ENCODE measurements around the gene LUZP2.
"Not testable (repeated sequence)": the region's sequence is repeated elsewhere in the genome, so short reads cannot be mapped to it uniquely, and the experiment has no call there.

LUZP2 gene

DNA sequence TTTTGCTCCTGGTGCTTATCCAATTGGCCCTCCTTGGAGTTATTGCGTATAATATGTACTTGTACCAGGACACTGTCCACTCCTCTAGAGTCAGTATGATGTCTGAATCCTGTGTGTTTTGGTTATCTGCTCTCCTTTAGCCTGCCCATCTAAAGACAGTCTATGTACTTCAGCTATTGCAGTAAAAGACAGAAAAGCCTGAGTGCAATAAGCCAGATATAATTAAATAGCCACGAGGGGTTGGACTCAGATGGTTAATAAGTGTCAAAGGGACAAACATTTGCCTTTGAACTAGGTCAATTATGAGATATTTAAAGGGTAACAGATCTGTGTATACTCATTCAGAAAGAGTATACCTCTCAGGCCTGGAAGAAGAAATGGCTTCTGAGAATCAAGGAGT lies 406.7 kb downstream of the LUZP2 start:
- Histone ChIP-seq H3K4me3 (ENCODE audit: low read length) (no peak overlapping the region), H3K9me3 (ENCODE audit: insufficient read depth, low read depth, low read length) (no peaks in the 10 kb centered on the region), H3K9ac (ENCODE audit: low read depth, low read length) (no peak overlapping the region), H3K4me1 (ENCODE audit: insufficient read depth, low read length) (0 out of 2 replicates have a peak, but pooled peaks cover 5% of the 10 kb centered on the region), H3K36me3 (ENCODE audit: insufficient read depth, low read length) (no peaks in the 10 kb centered on the region), H3K27me3 (ENCODE audit: insufficient read depth, low read length) (no peaks in the 10 kb centered on the region), H3K27ac (ENCODE audit: low read depth, low read length) (no peak overlapping the region)
- 99% methylated on average over 2 of the region's 2 CpGs for WGBS

DNA sequence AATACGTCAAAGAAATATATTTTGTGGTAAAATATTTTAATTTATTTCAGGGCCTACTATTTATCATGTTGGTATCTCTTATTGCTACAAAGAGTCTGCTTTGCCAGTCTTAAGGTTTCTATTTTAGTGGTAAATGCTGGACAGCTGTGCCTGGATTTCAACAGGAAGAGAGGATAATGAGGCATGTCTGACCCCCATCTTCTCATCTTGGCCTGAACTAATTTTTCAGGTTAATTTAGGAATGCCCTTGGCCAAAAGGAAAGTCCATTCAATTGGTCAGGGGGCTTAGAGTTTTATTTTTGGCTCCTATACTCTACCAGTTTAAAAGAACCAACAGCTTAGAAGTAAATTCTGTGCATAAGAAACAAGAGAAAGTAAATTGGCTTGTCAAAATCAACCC lies 428.2 kb downstream of the LUZP2 start:
- no peaks in the 10 kb centered on the region for H3K9me3 ChIP-seq (ENCODE audit: insufficient read depth, low read depth, low read length)
- H3K27ac ChIP-seq (ENCODE audit: low read depth, low read length): no peak overlapping the region
- H3K36me3 ChIP-seq (ENCODE audit: insufficient read depth, low read length): no peaks in the 10 kb centered on the region
- H3K4me1 ChIP-seq (ENCODE audit: insufficient read depth, low read length): no peaks in the 10 kb centered on the region
- H3K27me3 ChIP-seq (ENCODE audit: insufficient read depth, low read length): no peaks in the 10 kb centered on the region
- no CpG with 5 or more reads among the region's 1 CpG for WGBS
- H3K4me3 ChIP-seq (ENCODE audit: low read length): no peak overlapping the region
- no peak overlapping the region for H3K9ac ChIP-seq (ENCODE audit: low read depth, low read length)

DNA sequence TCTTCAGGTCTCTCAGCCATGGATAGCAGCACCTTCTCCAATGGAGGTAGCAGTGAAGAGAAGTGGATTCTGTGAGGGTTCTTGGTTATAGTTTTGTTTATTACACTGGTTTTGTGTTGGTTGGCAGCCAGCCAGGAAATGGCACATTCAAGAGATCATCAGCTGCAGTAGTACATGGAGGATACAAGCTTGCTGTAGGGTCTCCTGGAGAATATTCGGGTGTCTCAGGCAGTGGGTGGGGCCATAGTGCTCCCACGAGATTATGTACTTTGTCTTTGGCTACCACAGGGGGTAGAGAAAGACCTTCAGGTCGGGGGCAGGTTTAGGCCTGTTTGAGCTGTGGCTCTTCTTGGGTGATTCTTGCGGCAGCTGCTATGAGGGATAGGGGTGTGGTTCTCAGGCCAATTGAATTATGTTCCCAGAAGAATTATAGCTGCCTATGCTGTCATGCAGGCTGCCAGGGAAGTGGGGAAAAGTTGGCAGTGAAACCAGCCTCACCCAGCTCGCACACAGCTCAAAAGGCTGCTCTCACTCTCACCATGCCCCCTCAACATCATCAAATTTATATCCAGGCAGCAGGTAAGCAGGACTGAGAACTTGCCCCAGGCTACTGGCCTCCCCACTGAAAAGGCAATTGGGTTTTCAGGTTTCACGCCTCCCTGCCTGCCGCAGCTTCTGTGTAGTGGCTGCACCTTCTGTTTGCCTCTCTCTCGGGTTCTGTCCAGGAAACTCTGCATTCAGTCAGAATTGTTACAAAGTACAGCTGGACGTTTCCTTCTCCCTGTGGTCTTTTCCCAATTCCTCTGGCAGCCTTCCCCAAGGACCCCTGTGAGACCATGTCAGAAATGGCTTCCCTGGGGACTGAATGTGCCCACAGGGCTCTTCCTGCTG lies 435.5 kb downstream of the LUZP2 start:
- no peaks in the 10 kb centered on the region for H3K27me3 ChIP-seq (ENCODE audit: insufficient read depth, low read length)
- WGBS: 82% methylated on average over 9 of the region's 9 CpGs
- peaks cover 8% of the 10 kb centered on the region; the same call in 1 of the 2 replicates for H3K4me1 ChIP-seq (ENCODE audit: insufficient read depth, low read length)
- H3K27ac ChIP-seq (ENCODE audit: low read depth, low read length): no peak overlapping the region
- no peaks in the 10 kb centered on the region for H3K9me3 ChIP-seq (ENCODE audit: insufficient read depth, low read depth, low read length)
- H3K36me3 ChIP-seq (ENCODE audit: insufficient read depth, low read length): no peaks in the 10 kb centered on the region
- H3K9ac ChIP-seq (ENCODE audit: low read depth, low read length): no peak overlapping the region
- H3K4me3 ChIP-seq (ENCODE audit: low read length): no peak overlapping the region

DNA sequence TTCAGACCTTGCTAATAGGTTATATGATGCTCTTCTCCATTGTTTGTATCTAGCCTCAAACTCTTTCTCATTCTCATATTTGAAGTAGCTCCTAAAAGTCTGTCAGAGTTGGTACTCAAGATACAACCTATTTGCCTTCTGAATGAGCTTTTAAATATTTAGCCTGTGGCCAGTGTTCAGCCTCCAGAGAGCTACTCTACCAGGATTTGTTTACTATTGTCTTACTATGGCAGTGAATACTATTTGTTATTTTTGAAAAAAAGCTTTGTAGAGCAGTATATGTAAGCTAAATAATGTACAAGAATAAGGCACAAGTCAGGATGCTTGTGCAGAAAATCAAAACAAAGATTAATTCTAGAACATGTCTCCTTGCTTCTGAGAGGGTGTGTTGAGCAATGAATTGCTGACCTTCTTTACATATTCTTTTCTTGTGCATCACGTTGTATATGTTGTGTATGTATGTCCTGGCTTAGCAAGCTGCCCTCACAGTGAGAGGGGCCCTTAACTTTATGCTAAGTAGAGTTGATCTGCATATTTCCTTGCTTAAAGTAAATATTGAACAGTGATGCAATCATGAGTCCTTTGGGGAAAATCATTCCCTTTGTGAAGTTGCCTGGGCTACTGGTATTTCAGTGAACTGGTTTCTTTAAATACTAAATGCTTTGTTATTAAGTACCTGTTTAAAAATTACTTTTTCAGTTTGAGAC lies 438.0 kb downstream of the LUZP2 start:
- no peak overlapping the region for H3K9ac ChIP-seq (ENCODE audit: low read depth, low read length)
- H3K36me3 ChIP-seq (ENCODE audit: insufficient read depth, low read length): no peaks in the 10 kb centered on the region
- H3K27ac ChIP-seq (ENCODE audit: low read depth, low read length): no peak overlapping the region
- peaks cover 8% of the 10 kb centered on the region; the same call in 1 of the 2 replicates for H3K4me1 ChIP-seq (ENCODE audit: insufficient read depth, low read length)
- no peak overlapping the region for H3K4me3 ChIP-seq (ENCODE audit: low read length)
- no peaks in the 10 kb centered on the region for H3K9me3 ChIP-seq (ENCODE audit: insufficient read depth, low read depth, low read length)
- no peaks in the 10 kb centered on the region for H3K27me3 ChIP-seq (ENCODE audit: insufficient read depth, low read length)
- 80% methylated on average over 1 of the region's 1 CpG for WGBS

DNA sequence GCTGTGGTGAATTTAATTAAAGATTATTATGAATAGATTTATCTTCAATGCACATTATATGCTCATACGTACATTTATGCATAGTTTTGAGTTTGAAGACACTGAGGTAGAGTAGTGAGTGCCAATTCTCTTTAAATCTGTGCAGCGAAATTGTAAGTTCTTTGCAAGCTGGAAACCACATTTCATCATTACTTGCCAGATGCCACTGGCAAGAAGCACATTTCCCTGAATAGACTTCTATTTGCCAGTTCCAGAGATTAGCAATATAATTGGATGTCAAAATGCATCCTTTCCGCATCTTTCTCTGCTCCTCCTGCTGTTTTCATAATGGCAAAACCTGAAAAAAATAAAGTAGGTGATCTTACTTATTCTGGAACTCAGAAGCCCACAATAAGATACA lies 448.0 kb downstream of the LUZP2 start:
- Histone ChIP-seq H3K9me3 (ENCODE audit: insufficient read depth, low read depth, low read length) (no peaks in the 10 kb centered on the region), H3K9ac (ENCODE audit: low read depth, low read length) (no peak overlapping the region), H3K36me3 (ENCODE audit: insufficient read depth, low read length) (no peaks in the 10 kb centered on the region), H3K4me3 (ENCODE audit: low read length) (no peak overlapping the region), H3K27me3 (ENCODE audit: insufficient read depth, low read length) (no peaks in the 10 kb centered on the region), H3K27ac (ENCODE audit: low read depth, low read length) (no peak overlapping the region), H3K4me1 (ENCODE audit: insufficient read depth, low read length) (no peaks in the 10 kb centered on the region)
- WGBS: 92% methylated on average over 2 of the region's 3 CpGs

DNA sequence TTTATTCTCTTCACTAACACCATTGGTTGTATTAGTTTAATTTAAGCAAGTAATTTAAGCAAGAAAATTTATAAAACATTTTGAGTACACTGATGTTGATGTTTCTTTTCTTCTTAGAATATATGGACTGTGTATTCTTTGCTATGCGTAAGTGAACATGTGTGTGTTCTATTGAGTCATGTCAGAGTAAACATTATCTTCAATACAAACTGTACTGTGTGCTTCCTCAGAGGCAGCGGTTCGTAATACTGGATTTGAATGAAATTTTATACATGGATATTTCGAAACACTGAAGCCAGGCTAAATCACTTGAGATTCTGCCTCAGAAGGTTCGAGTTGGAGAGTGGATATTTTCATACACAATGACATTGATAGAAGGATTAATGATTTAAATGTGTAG lies 452.6 kb downstream of the LUZP2 start:
- Histone ChIP-seq H3K4me1 (ENCODE audit: insufficient read depth, low read length) (no peaks in the 10 kb centered on the region), H3K36me3 (ENCODE audit: insufficient read depth, low read length) (no peaks in the 10 kb centered on the region), H3K27me3 (ENCODE audit: insufficient read depth, low read length) (no peaks in the 10 kb centered on the region), H3K9me3 (ENCODE audit: insufficient read depth, low read depth, low read length) (no peaks in the 10 kb centered on the region), H3K27ac (ENCODE audit: low read depth, low read length) (no peak overlapping the region), H3K9ac (ENCODE audit: low read depth, low read length) (no peak overlapping the region), H3K4me3 (ENCODE audit: low read length) (no peak overlapping the region)
- WGBS: 98% methylated on average over 4 of the region's 5 CpGs

DNA sequence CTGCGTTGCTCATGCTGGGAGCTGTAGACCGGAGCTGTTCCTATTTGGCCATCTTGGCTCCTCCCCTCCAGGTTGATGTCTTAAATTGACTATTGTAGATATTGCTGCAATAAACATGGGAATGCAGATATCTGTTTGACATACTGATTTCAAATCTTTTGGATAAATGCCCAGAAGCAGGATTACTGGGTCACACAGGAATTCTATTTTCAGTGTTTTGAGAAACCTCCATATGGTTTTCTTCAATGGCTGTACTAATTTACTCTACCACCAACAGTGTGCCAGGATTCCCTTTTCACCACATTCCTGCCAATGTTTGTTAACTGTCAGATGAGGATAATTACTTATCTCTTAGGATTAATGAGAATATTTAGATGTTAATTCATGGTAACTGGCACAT lies 467.0 kb downstream of the LUZP2 start:
- no peak overlapping the region for H3K27ac ChIP-seq (ENCODE audit: low read depth, low read length)
- no peaks in the 10 kb centered on the region for H3K36me3 ChIP-seq (ENCODE audit: insufficient read depth, low read length)
- no peak overlapping the region for H3K9ac ChIP-seq (ENCODE audit: low read depth, low read length)
- H3K4me1 ChIP-seq (ENCODE audit: insufficient read depth, low read length): no peaks in the 10 kb centered on the region
- H3K27me3 ChIP-seq (ENCODE audit: insufficient read depth, low read length): no peaks in the 10 kb centered on the region
- WGBS: 90% methylated on average over 2 of the region's 2 CpGs
- no peak overlapping the region for H3K4me3 ChIP-seq (ENCODE audit: low read length)
- peaks cover 6% of the 10 kb centered on the region; the same call in 1 of the 2 replicates for H3K9me3 ChIP-seq (ENCODE audit: insufficient read depth, low read depth, low read length)

DNA sequence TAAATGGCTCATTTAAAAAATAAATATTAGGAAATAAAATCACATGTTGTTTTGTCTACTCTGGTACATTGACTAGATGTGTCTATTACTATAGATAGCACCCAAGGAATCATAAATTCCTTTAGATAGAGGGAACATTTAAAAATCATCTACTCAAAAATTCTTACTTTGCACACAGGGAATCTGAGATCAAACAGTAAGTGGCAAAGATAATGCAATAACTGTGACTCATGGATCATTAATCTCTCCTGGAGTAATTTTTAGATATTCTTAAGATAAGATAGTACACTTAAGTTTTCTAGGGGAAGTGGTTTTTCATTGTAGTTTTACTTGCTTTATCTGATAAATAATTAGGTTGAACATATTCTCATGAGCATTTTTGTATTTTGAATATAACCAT lies 468.9 kb downstream of the LUZP2 start:
- Histone ChIP-seq H3K27ac (ENCODE audit: low read depth, low read length) (no peak overlapping the region), H3K27me3 (ENCODE audit: insufficient read depth, low read length) (no peaks in the 10 kb centered on the region), H3K9me3 (ENCODE audit: insufficient read depth, low read depth, low read length) (peaks cover 6% of the 10 kb centered on the region; the same call in 1 of the 2 replicates), H3K9ac (ENCODE audit: low read depth, low read length) (no peak overlapping the region), H3K36me3 (ENCODE audit: insufficient read depth, low read length) (no peaks in the 10 kb centered on the region), H3K4me3 (ENCODE audit: low read length) (no peak overlapping the region), H3K4me1 (ENCODE audit: insufficient read depth, low read length) (no peaks in the 10 kb centered on the region)

DNA sequence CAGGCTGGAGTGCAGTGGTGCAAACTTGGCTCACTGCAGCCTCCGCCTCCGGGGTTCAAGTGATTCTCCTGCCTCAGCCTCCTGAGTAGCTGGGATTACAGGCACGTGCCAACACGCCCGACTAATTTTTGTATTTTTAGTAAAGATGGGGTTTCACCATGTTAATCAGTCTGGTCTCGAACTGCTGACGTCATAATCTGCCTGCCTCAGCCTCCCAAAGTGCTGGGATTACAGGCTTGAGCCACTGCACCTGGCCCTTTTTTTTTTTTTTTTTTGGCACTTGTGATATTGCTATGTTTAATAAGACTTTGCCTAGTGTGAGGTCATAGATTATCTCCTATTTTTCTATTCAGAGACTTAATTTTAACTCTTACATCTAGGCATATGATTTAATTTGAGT lies 497.1 kb downstream of the LUZP2 start:
- 87% methylated on average over 7 of the region's 7 CpGs for WGBS
- H3K4me3 ChIP-seq (ENCODE audit: low read length); H3K9me3 ChIP-seq (ENCODE audit: insufficient read depth, low read depth, low read length); H3K27ac ChIP-seq (ENCODE audit: low read depth, low read length); H3K36me3 ChIP-seq (ENCODE audit: insufficient read depth, low read length); H3K4me1 ChIP-seq (ENCODE audit: insufficient read depth, low read length); H3K9ac ChIP-seq (ENCODE audit: low read depth, low read length); H3K27me3 ChIP-seq (ENCODE audit: insufficient read depth, low read length): not testable (repeated sequence)

DNA sequence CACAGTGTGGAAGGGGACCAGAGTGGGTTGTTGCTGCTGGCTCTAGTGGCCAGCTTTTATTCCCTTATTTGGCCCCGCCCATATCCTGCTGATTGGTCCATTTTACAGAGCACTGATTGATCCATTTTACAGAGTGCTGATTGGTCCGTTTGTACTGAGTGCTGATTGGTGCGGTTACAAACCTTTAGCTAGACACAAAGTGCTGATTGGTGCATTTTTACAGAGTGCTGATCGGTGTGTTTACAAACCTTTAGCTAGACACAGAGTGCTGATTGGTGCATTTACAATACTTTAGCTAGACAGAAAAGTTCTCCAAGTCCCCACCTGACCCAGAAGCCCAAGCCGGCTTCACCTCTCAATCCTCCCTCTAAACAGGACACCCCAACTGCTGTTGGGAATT lies 503.1 kb downstream of the LUZP2 start:
- H3K9me3 ChIP-seq (ENCODE audit: insufficient read depth, low read depth, low read length); H3K36me3 ChIP-seq (ENCODE audit: insufficient read depth, low read length); H3K4me3 ChIP-seq (ENCODE audit: low read length); H3K27me3 ChIP-seq (ENCODE audit: insufficient read depth, low read length); H3K27ac ChIP-seq (ENCODE audit: low read depth, low read length); H3K4me1 ChIP-seq (ENCODE audit: insufficient read depth, low read length); H3K9ac ChIP-seq (ENCODE audit: low read depth, low read length): not testable (repeated sequence)
- WGBS: 92% methylated on average over 5 of the region's 5 CpGs

DNA sequence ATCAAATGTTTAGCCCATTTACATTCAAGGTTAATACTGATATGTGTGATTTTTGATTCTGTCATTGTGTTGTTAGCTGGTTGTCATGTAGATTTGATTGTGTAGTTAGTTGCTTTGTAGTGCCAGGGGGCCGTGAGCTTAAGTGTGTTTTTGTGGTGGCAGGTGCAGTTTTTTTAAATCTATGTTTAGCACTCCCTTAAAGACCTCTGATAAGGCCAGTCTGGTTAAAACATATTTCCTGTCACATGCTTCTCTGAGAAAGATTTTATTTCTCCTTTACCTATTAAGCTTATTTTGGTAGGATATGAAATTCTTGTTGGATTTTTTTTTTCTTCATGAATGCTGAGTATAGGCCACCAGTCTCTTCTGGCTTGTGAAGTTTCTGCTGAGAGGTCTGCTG lies 540.6 kb downstream of the LUZP2 start:
- Histone ChIP-seq H3K4me3 (ENCODE audit: low read length) (no peak overlapping the region), H3K27ac (ENCODE audit: low read depth, low read length) (no peak overlapping the region), H3K27me3 (ENCODE audit: insufficient read depth, low read length) (no peaks in the 10 kb centered on the region), H3K9ac (ENCODE audit: low read depth, low read length) (no peak overlapping the region), H3K9me3 (ENCODE audit: insufficient read depth, low read depth, low read length) (no peaks in the 10 kb centered on the region), H3K4me1 (ENCODE audit: insufficient read depth, low read length) (no peaks in the 10 kb centered on the region), H3K36me3 (ENCODE audit: insufficient read depth, low read length) (no peaks in the 10 kb centered on the region)
- 82% methylated on average over 1 of the region's 1 CpG for WGBS
